Right atrium auricular region (tissue), 2 donors: ENCODE results near the gene AFF1. TPM values are rescaled to one million over a fixed set of nuclear protein-coding genes. Genes with fewer than 3 reads are reported as not detected.
A peak's percentile ranks its signal among the peaks of the same experiment; 100 is the strongest.

Experiments
- DNase-seq: peaks from one replicate; pipeline ENCODE4 v3.0.0-alpha.2; 2019; ENCODE audit warnings: low spot score
- H3K27ac ChIP-seq, 2 donors: fragments of 200-600 bp; sonication (generic); 1 replicate in 1 of 2; 2 replicates in 1 of 2; pipeline ENCODE4 v1.5.1; 2016 to 2019
- H3K27me3 ChIP-seq, 2 donors: fragments of 200-600 bp; sonication (generic); one replicate each; pipeline versions ENCODE4 v1.5.1 to v1.6.0; 2017 to 2019
- H3K36me3 ChIP-seq: fragments of 200-600 bp; sonication (generic); one replicate; pipeline ENCODE4 v1.5.1; 2016
- H3K4me1 ChIP-seq, 2 donors: fragments of 200-600 bp; sonication (generic); one replicate each; pipeline versions ENCODE4 v1.5.1 to v1.6.0; 2017 to 2019
- H3K4me3 ChIP-seq, 2 donors: fragments of 200-600 bp; sonication (generic); 1 replicate in 1 of 2; 2 replicates in 1 of 2; pipeline ENCODE4 v1.5.1; 2017 to 2019; ENCODE audit warnings: mild to moderate bottlenecking in 1 of 2, moderate library complexity in 1 of 2
- H3K9me3 ChIP-seq, 2 donors: fragments of 200-600 bp; sonication (generic); one replicate each; pipeline ENCODE4 v1.5.1; 2019
- CTCF ChIP-seq, 2 donors: fragments of 200-600 bp; sonication (generic); IDR thresholded peaks; one replicate each; pipeline ENCODE4 v1.5.1; 2019; ENCODE audit warnings: antibody characterized with exemption in 2 of 2
- total RNA-seq, 2 donors: library from RNA; depleted of rRNA; stranded (reverse); fragments of >200 nt; gene quantifications; one replicate each; pipeline ENCODE4 v1.1.0, GENCODE V29; 2016

Gene AFF1
- total RNA-seq, 2 donors from 2014 or later, result 59.2 to 73.5 TPM

GRCh38 chr4:87019246-87019791 lies 84.5 kb downstream of the AFF1 start:
- no peaks in the 10 kb centered on the region for H3K27me3 ChIP-seq
- no peak overlapping the region for H3K4me3 ChIP-seq
- DNase-seq, result no peak
- no peaks in the 10 kb centered on the region for H3K9me3 ChIP-seq
- H3K4me1 ChIP-seq, result peaks cover 0 to 75% of the 10 kb centered on the region in 2 donors
- peak overlapping the region; percentile 33 to 59 for H3K27ac ChIP-seq
- no peak for TF ChIP-seq CTCF (IDR thresholded peaks at IDR 0.05)
- H3K36me3 ChIP-seq, result no peaks in the 10 kb centered on the region

- Histone ChIP-seq H3K9me3 (no peaks in the 10 kb centered on the region), H3K27me3 (no peaks in the 10 kb centered on the region), H3K27ac (no peak overlapping the region), H3K36me3 (no peaks in the 10 kb centered on the region), H3K4me3 (no peak overlapping the region), H3K4me1 (peaks cover 0 to 75% of the 10 kb centered on the region in 2 donors)
- DNase-seq, result no peak
- TF ChIP-seq CTCF (IDR thresholded peaks at IDR 0.05), result no peak
Observed at GRCh38 chr4:87019898-87020297, 85.1 kb downstream of the AFF1 start.

- no peak for TF ChIP-seq CTCF (IDR thresholded peaks at IDR 0.05)
- no peaks in the 10 kb centered on the region for H3K36me3 ChIP-seq
Observed at GRCh38 chr4:87024201-87024600, 89.4 kb downstream of the AFF1 start.

GRCh38 chr4:87025023-87025613 lies 90.3 kb downstream of the AFF1 start:
- Histone ChIP-seq H3K27ac (peak overlapping the region; percentile 25 to 49), H3K9me3 (no peaks in the 10 kb centered on the region), H3K4me1 (peaks cover 0 to 82% of the 10 kb centered on the region in 2 donors), H3K27me3 (no peaks in the 10 kb centered on the region), H3K4me3 (no peak overlapping the region), H3K36me3 (no peaks in the 10 kb centered on the region)
- no peak for TF ChIP-seq CTCF (IDR thresholded peaks at IDR 0.05)
- no peak for DNase-seq

More at GRCh38 chr4:87024201-87024600, 89.4 kb downstream of the AFF1 start:
- DNase-seq, result no peak
- no peaks in the 10 kb centered on the region for H3K27me3 ChIP-seq
- no peak overlapping the region for H3K4me3 ChIP-seq
- H3K9me3 ChIP-seq, result no peaks in the 10 kb centered on the region
- H3K4me1 ChIP-seq, result peaks cover 0 to 80% of the 10 kb centered on the region in 2 donors
- peak overlapping the region; percentile 4 to 32 for H3K27ac ChIP-seq

GRCh38 chr4:87025614-87026041 lies 90.8 kb downstream of the AFF1 start:
- H3K4me3 ChIP-seq, result no peak overlapping the region
- no peaks in the 10 kb centered on the region for H3K36me3 ChIP-seq
- TF ChIP-seq CTCF (IDR thresholded peaks at IDR 0.05), result no peak
- H3K4me1 ChIP-seq, result peaks cover 0 to 87% of the 10 kb centered on the region in 2 donors
- no peaks in the 10 kb centered on the region for H3K27me3 ChIP-seq
- peak overlapping the region; percentile 49 to 91 for H3K27ac ChIP-seq
- H3K9me3 ChIP-seq, result no peaks in the 10 kb centered on the region
- no peak for DNase-seq
